Keratinocyte (primary cell): ENCODE results near the gene MCEMP1. TPM values are rescaled to one million over a fixed set of nuclear protein-coding genes. Genes with fewer than 3 reads are reported as not detected.

Experiments used
- DNase-seq: peaks from one replicate; pipeline ENCODE4 v3.0.0-alpha.2; 2011; ENCODE audit warnings: low read depth, missing footprints, low spot score
- FAIRE-seq: peaks from 2 replicates; lab custom pipeline; 2011; peaks lifted over from hg19 to GRCh38; lab: Jason Lieb, UNC
- H2AFZ ChIP-seq: 2 replicates; pipeline ENCODE4 v1.6.0; 2012; ENCODE audit warnings: low read length, control low read depth, inconsistent platforms; ENCODE audit not compliant: control insufficient read depth
- H3K27ac ChIP-seq: 2 replicates; pipeline ENCODE4 v1.5.1; 2011; ENCODE audit warnings: low read length; ENCODE audit not compliant: control insufficient read depth, insufficient read depth
- H3K27me3 ChIP-seq: 3 replicates; pipeline ENCODE4 v1.6.0; 2011; ENCODE audit warnings: low read length; ENCODE audit not compliant: control insufficient read depth, insufficient read depth; ENCODE audit errors: extremely low read depth
- H3K36me3 ChIP-seq, 2 experiments: 2 replicates in 1 of 2; 3 replicates in 1 of 2; pipeline ENCODE4 v1.5.1; 2011; ENCODE audit warnings: low read length in 2 of 2, mild to moderate bottlenecking in 1 of 2; ENCODE audit not compliant: control insufficient read depth in 2 of 2, insufficient read depth in 2 of 2; ENCODE audit errors: extremely low read depth in 1 of 2
- H3K4me1 ChIP-seq: 3 replicates; pipeline ENCODE4 v1.5.1; 2011; ENCODE audit warnings: low read length; ENCODE audit not compliant: control insufficient read depth, insufficient read depth; ENCODE audit errors: extremely low read depth
- H3K4me2 ChIP-seq: 3 replicates; pipeline ENCODE4 v1.6.0; 2011; ENCODE audit warnings: low read depth, low read length; ENCODE audit not compliant: control insufficient read depth, insufficient read depth; ENCODE audit errors: extremely low read depth
- H3K4me3 ChIP-seq, 3 experiments: fragments of 200-600 bp in 1 of 3; sonication (generic) in 1 of 3; 2 replicates in 2 of 3; 3 replicates in 1 of 3; pipeline ENCODE4 v1.5.1; 2011 to 2016; ENCODE audit warnings: low read length in 3 of 3, mild to moderate bottlenecking in 3 of 3, control low read depth in 2 of 3, inconsistent platforms in 1 of 3, low read depth in 1 of 3, mixed read lengths in 1 of 3, mixed run types in 1 of 3, moderate library complexity in 1 of 3; ENCODE audit not compliant: control insufficient read depth in 2 of 3, insufficient read depth in 2 of 3; ENCODE audit errors: extremely low read depth in 1 of 3
- H3K79me2 ChIP-seq: 2 replicates; pipeline ENCODE4 v1.6.0; 2012; ENCODE audit warnings: low read length; ENCODE audit not compliant: control insufficient read depth, insufficient read depth
- H3K9ac ChIP-seq: 3 replicates; pipeline ENCODE4 v1.6.0; 2011; ENCODE audit warnings: low read length; ENCODE audit not compliant: control insufficient read depth, insufficient read depth; ENCODE audit errors: extremely low read depth
- H3K9me1 ChIP-seq: 3 replicates; pipeline ENCODE4 v1.6.0; 2011; ENCODE audit warnings: low read length; ENCODE audit not compliant: control insufficient read depth, insufficient read depth; ENCODE audit errors: extremely low read depth
- H3K9me3 ChIP-seq: 2 replicates; pipeline ENCODE4 v1.5.1; 2012; ENCODE audit warnings: low read depth, low read length; ENCODE audit not compliant: control insufficient read depth
- H4K20me1 ChIP-seq: 3 replicates; pipeline ENCODE4 v1.6.0; 2011; ENCODE audit warnings: low read length; ENCODE audit not compliant: control insufficient read depth, insufficient read depth; ENCODE audit errors: extremely low read depth
- CTCF ChIP-seq, 3 experiments: IDR thresholded peaks in 1 of 3; conservative IDR thresholded peaks in 1 of 3; optimal IDR thresholded peaks in 1 of 3; 2 replicates in 2 of 3; 3 replicates in 1 of 3; pipeline versions ENCODE3 to v1.5.1; 2011; ENCODE audit warnings: low read length in 3 of 3, mild to moderate bottlenecking in 3 of 3, moderate library complexity in 2 of 3, control low read depth in 1 of 3, inconsistent platforms in 1 of 3; ENCODE audit not compliant: insufficient read depth in 2 of 3; ENCODE audit errors: extremely low read depth in 1 of 3
- EZH2 ChIP-seq: IDR thresholded peaks from one replicate; pipeline ENCODE4 v1.6.1; 2012; ENCODE audit warnings: inconsistent platforms, mild to moderate bottlenecking, low read length, moderate library complexity
- dilution Hi-C: fragments of 300-500 bp; cut with MboI; formaldehyde crosslinking; loops from one replicate; pipeline ENCODE4 v1.7.0; 2020; ENCODE audit warnings: low sequenced_read_pairs; ENCODE audit not compliant: extremely low pct_ligation_motif_present
- polyA plus RNA-seq, 5 experiments: library from polyadenylated mRNA; depleted of rRNA in 3 of 5; stranded (reverse) in 3 of 5; stranded (forward) in 1 of 5; unstranded in 1 of 5; fragments of >200 nt; gene quantifications; 1 replicate in 1 of 5; 2 replicates in 3 of 5; 3 replicates in 1 of 5; pipeline versions ENCODE4 v1.2.1 to v1.2.3, GENCODE V29; 2011 to 2012; ENCODE audit warnings: missing spikeins in 2 of 5, low read depth in 1 of 5, low replicate concordance in 1 of 5

Gene MCEMP1
- polyA plus RNA-seq, 1 donor (not counting 4 experiments of a cell fraction or from before 2014, with no cell fraction given) = not detected

GRCh38 chr19:7654401-7654800 lies 22.5 kb upstream of the MCEMP1 start:
- no peaks in the 10 kb centered on the region for H3K9me3 ChIP-seq
- peaks cover 4% of the 10 kb centered on the region for H3K4me1 ChIP-seq
- H3K27ac ChIP-seq = no peak overlapping the region
- dilution Hi-C loops = no loop called here
- H3K4me3 ChIP-seq = no peak overlapping the region
- no peaks in the 10 kb centered on the region for H4K20me1 ChIP-seq
- H3K9ac ChIP-seq = no peak overlapping the region
- peaks cover 2% of the 10 kb centered on the region for H3K9me1 ChIP-seq
- H2AFZ ChIP-seq = no peak overlapping the region
- no peaks in the 10 kb centered on the region for H3K79me2 ChIP-seq
- no peaks in the 10 kb centered on the region for H3K36me3 ChIP-seq
- DNase-seq = peak; percentile 19
- TF ChIP-seq EZH2 (no peak), CTCF (optimal IDR thresholded peaks at IDR 0.05 in 1 of 3, IDR thresholded peaks at IDR 0.05 in 1 of 3, conservative IDR thresholded peaks at IDR 0.05 in 1 of 3; ENCODE audit: extremely low read depth in 1 of 3, insufficient read depth in 2 of 3, low read length in 3 of 3) (no peak)
- no peaks in the 10 kb centered on the region for H3K27me3 ChIP-seq
- no peak for FAIRE-seq
- no peak overlapping the region for H3K4me2 ChIP-seq

- Histone ChIP-seq H4K20me1 (no peaks in the 10 kb centered on the region), H3K27me3 (no peaks in the 10 kb centered on the region), H3K27ac (no peak overlapping the region), H3K4me2 (no peak overlapping the region), H2AFZ (no peak overlapping the region), H3K4me3 (no peak overlapping the region), H3K79me2 (no peaks in the 10 kb centered on the region), H3K9me3 (no peaks in the 10 kb centered on the region), H3K9ac (no peak overlapping the region), H3K36me3 (no peaks in the 10 kb centered on the region), H3K4me1 (peaks cover 4% of the 10 kb centered on the region), H3K9me1 (peaks cover 2% of the 10 kb centered on the region)
- dilution Hi-C loops = no loop called here
- FAIRE-seq (no peak), DNase-seq (no peak)
- TF ChIP-seq EZH2 (no peak), CTCF (optimal IDR thresholded peaks at IDR 0.05 in 1 of 3, IDR thresholded peaks at IDR 0.05 in 1 of 3, conservative IDR thresholded peaks at IDR 0.05 in 1 of 3; ENCODE audit: extremely low read depth in 1 of 3, insufficient read depth in 2 of 3, low read length in 3 of 3) (no peak)
Observed at GRCh38 chr19:7655581-7655980, 21.3 kb upstream of the MCEMP1 start.
